ENCODE results near the gene RSAD1.

The RSAD1 gene

GRCh38 chr17:50522766-50523165 is 44.1 kb downstream of the RSAD1 start:
- no peak for DNase-seq

- no peak for DNase-seq
Observed at GRCh38 chr17:50523208-50523607, 44.5 kb downstream of the RSAD1 start.

GRCh38 chr17:50524838-50525237 is 46.2 kb downstream of the RSAD1 start:
- DNase-seq, result no peak

- DNase-seq, result peak; percentile 50 to 70
Observed at GRCh38 chr17:50527155-50527762, 48.6 kb downstream of the RSAD1 start.

DNA sequence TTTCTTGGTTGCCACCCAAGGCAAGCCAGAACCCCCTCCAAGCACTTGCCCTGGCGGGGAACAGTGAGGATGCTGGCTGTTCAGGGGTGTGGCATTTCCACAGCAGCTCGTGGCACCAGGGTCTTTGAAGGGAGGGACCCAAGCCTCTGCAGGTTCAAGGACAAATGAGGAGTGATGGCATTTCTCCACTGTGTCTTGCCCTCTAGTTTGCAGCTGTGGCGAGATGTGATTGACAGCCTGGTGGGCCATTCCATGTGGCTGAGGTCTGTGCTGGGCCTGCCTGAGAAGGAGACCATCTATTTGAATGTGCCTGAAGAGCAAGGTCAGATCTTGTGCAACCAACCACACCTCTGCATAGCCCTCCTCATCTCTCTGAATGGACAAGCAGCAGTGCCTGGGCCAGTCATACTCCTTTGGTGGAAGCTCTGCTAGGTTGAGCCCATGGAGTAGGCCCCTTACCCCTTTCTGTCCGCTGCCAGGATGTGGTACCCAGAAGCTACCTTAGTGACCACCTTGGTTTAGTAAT is 49.4 kb downstream of the RSAD1 start:
- DNase-seq, result no peak

DNA sequence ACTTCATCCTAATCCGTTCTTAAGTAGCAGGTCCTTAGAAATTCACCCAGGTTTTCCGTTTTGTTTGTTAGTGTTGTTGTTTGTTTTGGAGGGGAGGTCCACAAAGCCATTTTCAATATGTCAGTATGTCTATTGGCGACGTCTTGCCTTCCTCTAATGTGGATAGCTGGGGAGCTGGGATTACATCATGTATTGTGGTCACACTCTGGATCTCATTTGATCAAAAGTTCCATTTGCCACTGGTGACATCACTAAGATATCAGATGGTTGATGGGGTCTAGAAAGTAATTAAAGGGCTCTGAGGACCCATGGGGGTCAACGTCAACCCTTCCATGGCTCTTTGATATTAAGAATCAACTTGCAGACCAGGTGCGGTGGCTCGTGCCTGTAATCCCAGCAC is 51.2 kb downstream of the RSAD1 start:
- DNase-seq, result no peak

- DNase-seq, result no peak
Observed at GRCh38 chr17:50531428-50532025, 52.9 kb downstream of the RSAD1 start.

GRCh38 chr17:50532452-50533024 is 53.9 kb downstream of the RSAD1 start, which contains the start of gene EPN3:
Gene EPN3 (plus strand): TSS chr17:50532735. CDS start chr17:50536557, 3,822 bp downstream.
- peak; percentile 28 to 43 for DNase-seq

DNA sequence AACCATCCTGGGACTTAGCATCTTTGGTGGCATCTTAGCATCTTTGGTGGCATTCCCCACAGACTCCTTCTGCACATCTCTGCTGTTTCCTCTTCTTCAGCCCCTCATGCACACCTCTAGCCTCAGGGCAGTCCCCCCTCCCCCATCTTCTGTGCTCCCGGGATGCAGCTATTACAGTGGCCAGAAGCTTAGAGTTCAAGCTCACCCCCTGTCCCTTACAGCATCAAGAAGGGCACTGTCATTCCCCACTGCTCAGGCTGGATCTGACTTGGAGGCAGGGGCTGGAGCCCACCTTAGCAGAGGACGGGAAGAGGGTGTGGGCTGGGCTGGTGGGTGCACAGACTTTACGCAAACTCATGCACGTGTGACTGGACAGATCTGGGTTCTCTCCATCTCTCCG is 54.5 kb downstream of the RSAD1 start:
- DNase-seq, result no peak

DNA sequence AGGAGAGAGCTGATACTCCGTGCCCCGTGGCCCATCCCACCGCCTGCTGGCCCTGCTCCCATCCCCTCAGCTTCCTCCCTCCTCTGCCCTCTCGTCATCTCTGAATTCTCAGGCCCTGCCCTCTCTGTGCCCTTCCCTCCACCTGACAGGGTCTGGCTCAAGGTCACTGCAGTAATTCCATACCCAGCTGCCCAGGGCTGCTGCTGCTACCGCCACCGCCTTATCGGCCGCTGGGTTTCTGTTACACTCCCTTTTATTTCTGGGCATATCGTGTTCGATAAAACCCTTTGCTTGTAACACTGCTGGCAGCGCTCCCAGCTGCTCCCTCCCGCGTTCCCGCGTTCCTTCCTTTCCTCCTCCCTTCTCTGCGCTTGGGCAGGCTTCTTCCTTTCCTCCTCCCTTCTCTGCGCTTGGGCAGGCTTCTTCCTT is 55.1 kb downstream of the RSAD1 start:
- DNase-seq, result no peak

GRCh38 chr17:50534222-50534978 is 55.7 kb downstream of the RSAD1 start:
- DNase-seq, result no peak

- DNase-seq, result no peak
Observed at GRCh38 chr17:50534979-50535326, 56.3 kb downstream of the RSAD1 start.

DNA sequence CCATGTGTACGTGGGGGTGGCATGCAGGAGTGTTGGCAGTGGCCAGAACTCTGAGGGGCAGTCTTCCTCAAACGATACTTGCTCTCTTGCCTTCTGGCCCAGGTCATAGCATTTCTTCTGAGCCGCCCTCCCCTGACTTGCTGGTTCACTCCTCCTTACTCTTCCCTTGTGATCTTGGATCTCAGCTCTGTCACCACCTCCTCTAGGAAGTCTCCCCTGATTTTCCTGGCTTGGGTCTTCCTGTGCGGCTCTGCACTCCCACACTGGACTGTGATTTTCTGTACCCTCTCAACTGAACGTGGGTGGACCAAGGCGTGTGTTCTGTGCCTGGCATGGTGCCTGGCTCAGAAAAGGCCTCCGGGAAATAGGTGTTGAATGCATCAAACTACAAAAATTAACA is 56.7 kb downstream of the RSAD1 start:
- no peak for DNase-seq
